SJSA1 (cell line): ENCODE measurements around the gene TMTC1. TPM values are rescaled to one million over a fixed set of nuclear protein-coding genes. Genes with fewer than 3 reads are reported as not detected.
A peak's percentile ranks its signal among the peaks of the same experiment; 100 is the strongest.
"Not testable (repeated sequence)": the region's sequence is repeated elsewhere in the genome, so short reads cannot be mapped to it uniquely, and the experiment has no call there.

Experiments used
- DNase-seq, 2 experiments: peaks; one replicate each; pipeline ENCODE4 v3.0.0-alpha.2; 2015 to 2020; ENCODE audit warnings: low spot score in 2 of 2, low read depth in 1 of 2
- H3K27ac ChIP-seq: fragments of 250-450 bp; sonication (Bioruptor Pico); 2 replicates; pipeline ENCODE4 v1.5.1; 2020; ENCODE audit warnings: mild to moderate bottlenecking, moderate library complexity
- H3K27me3 ChIP-seq: fragments of 250-450 bp; sonication (Bioruptor Pico); replicated peaks from 2 replicates; pipeline ENCODE4 v1.5.1; 2020; ENCODE audit warnings: mild to moderate bottlenecking, moderate library complexity
- H3K36me3 ChIP-seq: fragments of 250-450 bp; sonication (Bioruptor Pico); 2 replicates; pipeline ENCODE4 v1.5.1; 2020; ENCODE audit warnings: mild to moderate bottlenecking
- H3K4me1 ChIP-seq: fragments of 250-450 bp; sonication (Bioruptor Pico); replicated peaks from 2 replicates; pipeline ENCODE4 v1.6.1; 2021; ENCODE audit warnings: mild to moderate bottlenecking
- H3K4me3 ChIP-seq: fragments of 250-450 bp; sonication (Bioruptor Pico); 2 replicates; pipeline ENCODE4 v1.5.1; 2020; ENCODE audit warnings: mild to moderate bottlenecking
- H3K9me3 ChIP-seq: fragments of 250-450 bp; sonication (Bioruptor Pico); replicated peaks from 2 replicates; pipeline ENCODE4 v1.5.1; 2020; ENCODE audit warnings: mild to moderate bottlenecking
- total RNA-seq: library from RNA; depleted of rRNA; stranded (reverse); fragments of >200 nt; shearing (Covaris generic); gene quantifications from 2 replicates; pipeline ENCODE4 v1.2.3, GENCODE V29; 2014; rRNA removed

TMTC1 gene
- total RNA-seq: 0.21 TPM in 1 of 2 replicates, not detected in the other

GRCh38 chr12:29783773-29784666, at the start of gene TMTC1:
Gene TMTC1, minus strand, starts transcription at chr12:29783942. Its CDS starts 191 bp downstream, at chr12:29783751.
- peaks cover 14% of the 10 kb centered on the region for H3K4me1 ChIP-seq
- H3K27ac ChIP-seq: no peak within 1 kb of the TSS
- peak in 1 of 2 experiments; percentile 48 for DNase-seq
- peaks cover 61% of the 10 kb centered on the region for H3K27me3 ChIP-seq
- no peaks in the 10 kb centered on the region for H3K36me3 ChIP-seq
- H3K4me3 ChIP-seq: peak within 1 kb of the TSS; percentile 34
- no peaks in the 10 kb centered on the region for H3K9me3 ChIP-seq

GRCh38 chr12:29831173-29831572, 47.4 kb upstream of the TMTC1 start:
- H3K9me3 ChIP-seq: no peaks in the 10 kb centered on the region; the same call in 1 of the 2 replicates
- H3K36me3 ChIP-seq: no peaks in the 10 kb centered on the region
- DNase-seq: no peak
- H3K4me1 ChIP-seq: no peaks in the 10 kb centered on the region
- H3K27me3 ChIP-seq: no peaks in the 10 kb centered on the region
- no peak overlapping the region for H3K4me3 ChIP-seq
- H3K27ac ChIP-seq: no peak overlapping the region

- Histone ChIP-seq H3K36me3 (no peaks in the 10 kb centered on the region), H3K9me3 (no peaks in the 10 kb centered on the region; the same call in 1 of the 2 replicates)
- no peak for DNase-seq
Observed at GRCh38 chr12:29830391-29830790, 46.6 kb upstream of the TMTC1 start.

GRCh38 chr12:29818916-29819623, 35.3 kb upstream of the TMTC1 start:
- Histone ChIP-seq H3K4me1 (no peaks in the 10 kb centered on the region), H3K9me3 (no peaks in the 10 kb centered on the region), H3K4me3 (no peak overlapping the region), H3K27ac (no peak overlapping the region), H3K36me3 (no peaks in the 10 kb centered on the region), H3K27me3 (0 out of 2 replicates have a peak, but pooled peaks cover 4% of the 10 kb centered on the region)
- DNase-seq: no peak

More at GRCh38 chr12:29830391-29830790, 46.6 kb upstream of the TMTC1 start:
- H3K4me1 ChIP-seq: no peaks in the 10 kb centered on the region
- H3K27ac ChIP-seq: no peak overlapping the region
- H3K27me3 ChIP-seq: no peaks in the 10 kb centered on the region
- H3K4me3 ChIP-seq: no peak overlapping the region

- H3K27ac ChIP-seq: no peak overlapping the region
- H3K9me3 ChIP-seq: no peaks in the 10 kb centered on the region
- H3K4me3 ChIP-seq: no peak overlapping the region
- no peaks in the 10 kb centered on the region for H3K36me3 ChIP-seq
- H3K4me1 ChIP-seq: no peaks in the 10 kb centered on the region
- 0 out of 2 replicates have a peak, but pooled peaks cover 4% of the 10 kb centered on the region for H3K27me3 ChIP-seq
- DNase-seq: no peak
Observed at GRCh38 chr12:29816874-29817725, 33.4 kb upstream of the TMTC1 start.

- not testable (repeated sequence) for H3K4me3 ChIP-seq, H3K9me3 ChIP-seq, H3K27ac ChIP-seq, H3K4me1 ChIP-seq, DNase-seq, H3K27me3 ChIP-seq, H3K36me3 ChIP-seq
Observed at GRCh38 chr12:29809616-29810361, 26.0 kb upstream of the TMTC1 start.

GRCh38 chr12:29807129-29807528, 23.4 kb upstream of the TMTC1 start:
- no peak overlapping the region for H3K4me3 ChIP-seq
- no peak overlapping the region for H3K27ac ChIP-seq
- H3K27me3 ChIP-seq: no peaks in the 10 kb centered on the region
- H3K36me3 ChIP-seq: no peaks in the 10 kb centered on the region
- no peaks in the 10 kb centered on the region for H3K9me3 ChIP-seq
- no peaks in the 10 kb centered on the region for H3K4me1 ChIP-seq
- no peak for DNase-seq

GRCh38 chr12:29804019-29804418, 20.3 kb upstream of the TMTC1 start:
- no peaks in the 10 kb centered on the region for H3K27me3 ChIP-seq
- DNase-seq: no peak
- no peaks in the 10 kb centered on the region for H3K36me3 ChIP-seq
- H3K9me3 ChIP-seq: no peaks in the 10 kb centered on the region
- H3K27ac ChIP-seq: no peak overlapping the region
- H3K4me1 ChIP-seq: no peaks in the 10 kb centered on the region
- no peak overlapping the region for H3K4me3 ChIP-seq

- DNase-seq: no peak
- Histone ChIP-seq H3K4me1 (peaks cover 7% of the 10 kb centered on the region; the same call in 1 of the 2 replicates), H3K36me3 (no peaks in the 10 kb centered on the region), H3K9me3 (no peaks in the 10 kb centered on the region), H3K27ac (no peak overlapping the region), H3K27me3 (no peaks in the 10 kb centered on the region), H3K4me3 (no peak overlapping the region)
Observed at GRCh38 chr12:29799591-29799990, 15.8 kb upstream of the TMTC1 start.

- DNase-seq: no peak
- Histone ChIP-seq H3K36me3 (no peaks in the 10 kb centered on the region), H3K9me3 (peaks cover 10% of the 10 kb centered on the region), H3K4me1 (peaks cover 7% of the 10 kb centered on the region; the same call in 1 of the 2 replicates), H3K4me3 (no peak overlapping the region), H3K27me3 (no peaks in the 10 kb centered on the region), H3K27ac (no peak overlapping the region)
Observed at GRCh38 chr12:29797565-29798355, 14.0 kb upstream of the TMTC1 start.

- no peak overlapping the region for H3K27ac ChIP-seq
- H3K27me3 ChIP-seq: no peaks in the 10 kb centered on the region
- H3K4me3 ChIP-seq: no peak overlapping the region
- peaks cover 7% of the 10 kb centered on the region; the same call in 1 of the 2 replicates for H3K4me1 ChIP-seq
- H3K36me3 ChIP-seq: no peaks in the 10 kb centered on the region
- peaks cover 17% of the 10 kb centered on the region for H3K9me3 ChIP-seq
- DNase-seq: peak in 1 of 2 experiments; percentile 45
Observed at GRCh38 chr12:29796823-29797263, 13.1 kb upstream of the TMTC1 start.

- no peak overlapping the region for H3K27ac ChIP-seq
- peaks cover 28% of the 10 kb centered on the region for H3K9me3 ChIP-seq
- H3K4me3 ChIP-seq: no peak overlapping the region
- peaks cover 7% of the 10 kb centered on the region; the same call in 1 of the 2 replicates for H3K4me1 ChIP-seq
- no peaks in the 10 kb centered on the region for H3K27me3 ChIP-seq
- DNase-seq: no peak
- no peaks in the 10 kb centered on the region for H3K36me3 ChIP-seq
Observed at GRCh38 chr12:29795715-29796114, 12.0 kb upstream of the TMTC1 start.
